WERI-Rb-1 (cell line): ENCODE data around the gene SFXN2.
A peak's percentile ranks its signal among the peaks of the same experiment; 100 is the strongest.

Experiments
- DNase-seq: peaks from one replicate; pipeline ENCODE4 v3.0.0-alpha.2; 2020
- H3K27ac ChIP-seq: fragments of 250-450 bp; sonication (Bioruptor Pico); 2 replicates; pipeline ENCODE4 v1.5.1; 2020; ENCODE audit warnings: mild to moderate bottlenecking, moderate library complexity
- H3K27me3 ChIP-seq: fragments of 250-450 bp; sonication (Bioruptor Pico); 2 replicates; pipeline ENCODE4 v1.5.1; 2021; ENCODE audit warnings: mild to moderate bottlenecking, low read depth, moderate library complexity; ENCODE audit not compliant: insufficient read depth, severe bottlenecking
- H3K36me3 ChIP-seq: fragments of 250-450 bp; sonication (Bioruptor Pico); 2 replicates; pipeline ENCODE4 v1.5.1; 2020; ENCODE audit warnings: mild to moderate bottlenecking, moderate library complexity
- H3K4me3 ChIP-seq: 2 replicates; pipeline ENCODE4 v1.5.1; 2011; ENCODE audit warnings: low read depth, mild to moderate bottlenecking, control low read depth, low read length
- H3K9me3 ChIP-seq: fragments of 250-450 bp; sonication (Bioruptor Pico); 2 replicates; pipeline ENCODE4 v1.5.1; 2021; ENCODE audit warnings: mild to moderate bottlenecking, moderate library complexity; ENCODE audit not compliant: severe bottlenecking
- CTCF ChIP-seq: IDR thresholded peaks from 2 replicates; pipeline ENCODE4 v1.5.1; 2011; ENCODE audit warnings: low read depth, mild to moderate bottlenecking, control low read depth, inconsistent platforms, low read length

SFXN2 gene

GRCh38 chr10:102781090-102781920 lies 66.9 kb downstream of the SFXN2 start:
- no peak overlapping the region for H3K4me3 ChIP-seq
- peak; percentile 34 for DNase-seq
- no peak overlapping the region for H3K27ac ChIP-seq
- H3K36me3 ChIP-seq: no peaks in the 10 kb centered on the region
- TF ChIP-seq CTCF: no peak
- H3K9me3 ChIP-seq: peaks cover 2% of the 10 kb centered on the region
- no peaks in the 10 kb centered on the region for H3K27me3 ChIP-seq

- no peak for TF ChIP-seq CTCF
- no peak overlapping the region for H3K4me3 ChIP-seq
- no peaks in the 10 kb centered on the region for H3K27me3 ChIP-seq
- H3K9me3 ChIP-seq: peaks cover 2% of the 10 kb centered on the region
- H3K27ac ChIP-seq: no peak overlapping the region
- H3K36me3 ChIP-seq: no peaks in the 10 kb centered on the region
- DNase-seq: no peak
Observed at GRCh38 chr10:102781921-102782557, 67.6 kb downstream of the SFXN2 start.

GRCh38 chr10:102782673-102783551 lies 68.5 kb downstream of the SFXN2 start:
- H3K27me3 ChIP-seq: no peaks in the 10 kb centered on the region
- DNase-seq: no peak
- no peak overlapping the region for H3K4me3 ChIP-seq
- H3K36me3 ChIP-seq: no peaks in the 10 kb centered on the region
- no peak overlapping the region for H3K27ac ChIP-seq
- TF ChIP-seq CTCF: no peak
- H3K9me3 ChIP-seq: peaks cover 2% of the 10 kb centered on the region

GRCh38 chr10:102783568-102783967 lies 69.1 kb downstream of the SFXN2 start:
- no peak for DNase-seq
- no peak overlapping the region for H3K27ac ChIP-seq
- no peak for TF ChIP-seq CTCF
- H3K27me3 ChIP-seq: no peaks in the 10 kb centered on the region
- H3K9me3 ChIP-seq: peaks cover 2% of the 10 kb centered on the region
- no peak overlapping the region for H3K4me3 ChIP-seq
- no peaks in the 10 kb centered on the region for H3K36me3 ChIP-seq

GRCh38 chr10:102785818-102786217 lies 71.4 kb downstream of the SFXN2 start:
- no peak for DNase-seq
- no peak overlapping the region for H3K4me3 ChIP-seq

More at GRCh38 chr10:102785818-102786217, 71.4 kb downstream of the SFXN2 start:
- Histone ChIP-seq H3K9me3 (peaks cover 3% of the 10 kb centered on the region), H3K27me3 (no peaks in the 10 kb centered on the region), H3K27ac (no peak overlapping the region), H3K36me3 (no peaks in the 10 kb centered on the region)
- no peak for TF ChIP-seq CTCF
